ENCODE measurements around the gene LITAFD. TPM values are rescaled to one million over a fixed set of nuclear protein-coding genes. Genes with fewer than 3 reads are reported as not detected.
A peak's percentile ranks its signal among the peaks of the same experiment; 100 is the strongest.

LITAFD gene
- total RNA-seq, 1 experiment from 2014 or later: not detected

- H3K4me2 ChIP-seq: peak overlapping the region; percentile 79
- H3K4me1 ChIP-seq (replicated peaks; ENCODE audit: insufficient read depth): peaks cover 52% of the 10 kb centered on the region
- H3K9me2 ChIP-seq (ENCODE audit: insufficient read depth): no peaks in the 10 kb centered on the region
- H3K27me3 ChIP-seq (ENCODE audit: insufficient read depth, low read depth): no peaks in the 10 kb centered on the region
- H3K36me3 ChIP-seq (ENCODE audit: low read depth): peaks cover 45% of the 10 kb centered on the region
- no TSS peak for BruUV-seq (replicated peaks)
- H3K4me3 ChIP-seq: no peak overlapping the region
- peaks cover 63% of the 10 kb centered on the region for H3F3A ChIP-seq (ENCODE audit: insufficient read depth, low read depth)
- peak overlapping the region; percentile 62 for H3K27ac ChIP-seq
- ChIA-PET POLR2A (ENCODE audit: unreplicated experiment) (interaction anchor here (0.7 kb wide), 1 partner anchor 379 kb away, joined by 22 read pairs; no protein-coding TSS in a partner anchor), CTCF (interaction anchor here (0.6 kb wide), 1 partner anchor 255 kb away, joined by 4 read pairs; no protein-coding TSS in a partner anchor)
- peaks cover 63% of the 10 kb centered on the region for H3K79me2 ChIP-seq (ENCODE audit: low read depth)
- H3K9me3 ChIP-seq (ENCODE audit: insufficient read depth, low read depth): no peaks in the 10 kb centered on the region
- no peak for DNase-seq
- peaks cover 2% of the 10 kb centered on the region; the same call in 1 of the 2 replicates for H4K20me1 ChIP-seq (ENCODE audit: insufficient read depth)
- no peak overlapping the region for H2AFZ ChIP-seq
- TF ChIP-seq CTCF (conservative IDR thresholded peaks at IDR 0.05): no peak
- no peak for TF ChIP-seq EZH2 (IDR thresholded peaks at IDR 0.05; ENCODE audit: low read depth)
- intact Hi-C loops (cut with micrococcal nuclease; ENCODE audit: unreplicated experiment): no loop called here
These were observed 28.7 kb downstream of the LITAFD start for GRCh38 chr16:8910811-8911210.

GRCh38 chr16:8912793-8913192, 30.6 kb downstream of the LITAFD start:
- H3K4me3 ChIP-seq: no peak overlapping the region
- H3K36me3 ChIP-seq (ENCODE audit: low read depth): peaks cover 40% of the 10 kb centered on the region
- H3K27me3 ChIP-seq (ENCODE audit: insufficient read depth, low read depth): no peaks in the 10 kb centered on the region
- peak overlapping the region; percentile 11; the same call in 1 of the 2 replicates for H3K4me2 ChIP-seq
- BruUV-seq (replicated peaks): no TSS peak
- no peak overlapping the region for H2AFZ ChIP-seq
- ChIA-PET CTCF (interaction anchor here (0.6 to 2.7 kb wide), 4 partner anchors 92 to 340 kb away, joined by 3 to 7 read pairs (median 5); no protein-coding TSS in a partner anchor), POLR2A (ENCODE audit: unreplicated experiment) (no interaction called here)
- TF ChIP-seq EZH2 (IDR thresholded peaks at IDR 0.05; ENCODE audit: low read depth): no peak
- TF ChIP-seq CTCF (conservative IDR thresholded peaks at IDR 0.05): no peak
- peaks cover 3% of the 10 kb centered on the region; the same call in 1 of the 2 replicates for H4K20me1 ChIP-seq (ENCODE audit: insufficient read depth)
- peaks cover 53% of the 10 kb centered on the region for H3K4me1 ChIP-seq (replicated peaks; ENCODE audit: insufficient read depth)
- peaks cover 56% of the 10 kb centered on the region for H3K79me2 ChIP-seq (ENCODE audit: low read depth)
- intact Hi-C loops (cut with micrococcal nuclease; ENCODE audit: unreplicated experiment): no loop called here
- H3K9me3 ChIP-seq (ENCODE audit: insufficient read depth, low read depth): no peaks in the 10 kb centered on the region
- peak overlapping the region; percentile 62 for H3K27ac ChIP-seq
- H3F3A ChIP-seq (ENCODE audit: insufficient read depth, low read depth): peaks cover 57% of the 10 kb centered on the region
- DNase-seq: no peak
- no peaks in the 10 kb centered on the region for H3K9me2 ChIP-seq (ENCODE audit: insufficient read depth)

- ChIA-PET CTCF (interaction anchor here (2.7 kb wide), 1 partner anchor 95 kb away, joined by 7 read pairs; no protein-coding TSS in a partner anchor), POLR2A (ENCODE audit: unreplicated experiment) (no interaction called here)
- no peak for DNase-seq
- Histone ChIP-seq H3K4me3 (no peak overlapping the region), H3K79me2 (ENCODE audit: low read depth) (peaks cover 42% of the 10 kb centered on the region), H3K9me3 (ENCODE audit: insufficient read depth, low read depth) (no peaks in the 10 kb centered on the region), H3K4me2 (no peak overlapping the region), H3K27ac (no peak overlapping the region), H3K4me1 (replicated peaks; ENCODE audit: insufficient read depth) (peaks cover 44% of the 10 kb centered on the region), H3K36me3 (ENCODE audit: low read depth) (peaks cover 31% of the 10 kb centered on the region; the same call in 1 of the 2 replicates), H4K20me1 (ENCODE audit: insufficient read depth) (peaks cover 3% of the 10 kb centered on the region; the same call in 1 of the 2 replicates), H3F3A (ENCODE audit: insufficient read depth, low read depth) (peaks cover 50% of the 10 kb centered on the region), H2AFZ (no peak overlapping the region), H3K27me3 (ENCODE audit: insufficient read depth, low read depth) (no peaks in the 10 kb centered on the region), H3K9me2 (ENCODE audit: insufficient read depth) (no peaks in the 10 kb centered on the region)
- TF ChIP-seq EZH2 (IDR thresholded peaks at IDR 0.05; ENCODE audit: low read depth) (no peak), CTCF (conservative IDR thresholded peaks at IDR 0.05) (no peak)
- intact Hi-C loops (cut with micrococcal nuclease; ENCODE audit: unreplicated experiment): no loop called here
- no TSS peak for BruUV-seq (replicated peaks)
These were observed 31.9 kb downstream of the LITAFD start for GRCh38 chr16:8914098-8914497.
